AG09319 (cell line): ENCODE data around the gene RABEP2.

Experiments used
- DNase-seq: peaks from one replicate; pipeline ENCODE4 v3.0.0-alpha.2; 2010; ENCODE audit warnings: low read depth; ENCODE audit errors: extremely low read depth
- TF ChIP-seq, protein P1 (sequence below): IDR thresholded peaks from 2 replicates; pipeline ENCODE4 v1.5.1; 2011; ENCODE audit warnings: low read depth, mild to moderate bottlenecking, inconsistent platforms, low read length, moderate library complexity

Gene RABEP2

GRCh38 chr16:28912558-28912957 is 12.5 kb downstream of the RABEP2 start:
- TF ChIP-seq, protein P1, sequence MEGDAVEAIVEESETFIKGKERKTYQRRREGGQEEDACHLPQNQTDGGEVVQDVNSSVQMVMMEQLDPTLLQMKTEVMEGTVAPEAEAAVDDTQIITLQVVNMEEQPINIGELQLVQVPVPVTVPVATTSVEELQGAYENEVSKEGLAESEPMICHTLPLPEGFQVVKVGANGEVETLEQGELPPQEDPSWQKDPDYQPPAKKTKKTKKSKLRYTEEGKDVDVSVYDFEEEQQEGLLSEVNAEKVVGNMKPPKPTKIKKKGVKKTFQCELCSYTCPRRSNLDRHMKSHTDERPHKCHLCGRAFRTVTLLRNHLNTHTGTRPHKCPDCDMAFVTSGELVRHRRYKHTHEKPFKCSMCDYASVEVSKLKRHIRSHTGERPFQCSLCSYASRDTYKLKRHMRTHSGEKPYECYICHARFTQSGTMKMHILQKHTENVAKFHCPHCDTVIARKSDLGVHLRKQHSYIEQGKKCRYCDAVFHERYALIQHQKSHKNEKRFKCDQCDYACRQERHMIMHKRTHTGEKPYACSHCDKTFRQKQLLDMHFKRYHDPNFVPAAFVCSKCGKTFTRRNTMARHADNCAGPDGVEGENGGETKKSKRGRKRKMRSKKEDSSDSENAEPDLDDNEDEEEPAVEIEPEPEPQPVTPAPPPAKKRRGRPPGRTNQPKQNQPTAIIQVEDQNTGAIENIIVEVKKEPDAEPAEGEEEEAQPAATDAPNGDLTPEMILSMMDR = no peak
- no peak for DNase-seq

- TF ChIP-seq, protein P1 = no peak
- DNase-seq = no peak
Observed at GRCh38 chr16:28910086-28911031, 14.7 kb downstream of the RABEP2 start.

DNA sequence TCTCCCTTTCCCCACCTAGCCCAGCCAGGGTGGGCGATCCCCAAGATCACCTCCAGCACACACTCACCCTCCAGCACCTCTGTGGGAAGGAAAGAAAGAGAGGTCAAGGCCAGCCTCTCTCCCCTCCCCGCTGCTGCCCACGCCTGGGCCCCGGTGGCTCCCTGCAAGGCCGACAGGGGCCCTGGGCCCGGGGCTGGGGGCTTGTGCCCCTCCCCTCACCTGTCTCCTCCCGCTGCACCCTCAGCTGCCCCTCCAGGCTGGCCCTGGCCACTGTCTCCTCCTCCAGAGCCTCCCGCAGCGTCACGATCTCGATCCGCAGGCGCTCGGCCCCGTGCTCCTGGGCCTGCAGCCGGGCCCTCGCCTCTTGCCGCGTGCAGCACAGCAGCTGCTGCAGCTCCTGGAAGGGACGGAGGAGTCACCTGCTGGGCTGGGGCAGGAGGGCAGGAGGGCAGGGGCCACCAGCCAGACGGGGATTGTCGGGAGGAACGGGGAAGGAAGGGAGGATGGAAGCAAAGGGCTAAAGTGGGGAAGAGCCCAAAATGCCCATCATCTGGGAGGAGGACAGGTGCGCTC is 19.2 kb downstream of the RABEP2 start:
- TF ChIP-seq, protein P1 = no peak
- no peak for DNase-seq

DNA sequence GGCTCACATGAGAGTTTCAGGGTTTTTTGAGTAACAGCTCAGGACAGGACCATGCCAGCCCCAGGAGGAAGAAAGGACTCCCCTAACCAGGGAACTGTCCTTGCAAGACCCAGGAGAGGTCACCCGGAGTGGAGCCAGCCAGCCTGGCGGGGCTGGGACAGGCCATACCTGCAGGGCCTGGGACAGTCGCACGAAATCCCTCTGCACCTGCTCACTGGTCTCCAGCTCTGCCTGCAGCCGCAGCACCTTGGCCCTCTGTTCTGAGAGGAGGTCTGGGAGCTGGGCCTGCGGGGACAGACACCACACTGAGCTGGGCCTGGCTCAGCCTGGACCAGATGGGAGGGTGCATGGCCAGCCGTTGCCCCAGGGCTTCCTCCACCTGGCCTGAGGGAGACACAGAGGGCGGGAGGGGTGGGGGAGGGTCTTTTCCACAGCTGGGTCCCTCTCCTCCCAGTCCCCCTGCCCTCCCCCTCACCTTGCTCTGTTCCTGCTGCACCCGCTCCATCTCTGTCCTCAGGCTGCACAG is 19.7 kb downstream of the RABEP2 start:
- TF ChIP-seq, protein P1 = no peak
- DNase-seq = no peak

DNA sequence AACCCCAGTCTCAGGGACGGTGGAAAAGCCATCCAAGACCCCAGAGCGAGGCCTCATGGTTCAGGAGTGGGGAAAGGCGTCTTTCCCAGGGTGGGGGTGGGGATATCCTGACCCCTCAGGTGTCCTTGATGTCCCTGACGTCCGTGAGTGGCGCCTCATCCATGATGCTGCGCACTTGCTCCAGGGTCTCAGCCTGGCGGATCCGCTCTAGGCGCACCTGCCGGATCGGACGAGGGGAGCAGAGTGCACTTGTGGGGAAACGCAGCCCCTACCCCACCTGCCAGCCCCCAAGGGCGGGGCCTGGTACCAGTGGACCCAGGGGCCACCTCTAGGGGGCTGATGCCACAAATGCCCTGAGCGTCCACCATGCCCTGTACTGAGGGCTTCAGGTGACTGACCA is 20.2 kb downstream of the RABEP2 start:
- TF ChIP-seq, protein P1 = no peak
- DNase-seq = no peak

GRCh38 chr16:28904363-28904762 is 20.7 kb downstream of the RABEP2 start:
- TF ChIP-seq, protein P1 = no peak
- DNase-seq = no peak
